CD4-positive, alpha-beta T cell treated with Interleukin-6 for 4 hours (primary cell): Measurements from ENCODE around the gene ADAM12.
"Not testable (repeated sequence)": the region's sequence is repeated elsewhere in the genome, so short reads cannot be mapped to it uniquely, and the experiment has no call there.

Experiments used
- DNase-seq: peaks from one replicate; pipeline ENCODE4 v3.0.0-alpha.2; 2020; ENCODE audit warnings: mixed read lengths

Gene ADAM12

GRCh38 chr10:126208726-126209302 lies 179.5 kb downstream of the ADAM12 start:
- DNase-seq: no peak

GRCh38 chr10:126207851-126208250 lies 180.4 kb downstream of the ADAM12 start:
- no peak for DNase-seq

GRCh38 chr10:126207313-126207771 lies 180.9 kb downstream of the ADAM12 start:
- DNase-seq: no peak

GRCh38 chr10:126205486-126206205 lies 182.6 kb downstream of the ADAM12 start:
- no peak for DNase-seq

- no peak for DNase-seq
Measured at GRCh38 chr10:126204320-126204719, 184.0 kb downstream of the ADAM12 start.

- no peak for DNase-seq
Measured at GRCh38 chr10:126203746-126204145, 184.5 kb downstream of the ADAM12 start.

- DNase-seq: no peak
Measured at GRCh38 chr10:126201603-126202002, 186.7 kb downstream of the ADAM12 start.

GRCh38 chr10:126199221-126199998 lies 188.9 kb downstream of the ADAM12 start:
- DNase-seq: no peak

GRCh38 chr10:126198681-126199080 lies 189.6 kb downstream of the ADAM12 start:
- DNase-seq: no peak

GRCh38 chr10:126197036-126197543 lies 191.2 kb downstream of the ADAM12 start:
- no peak for DNase-seq

- DNase-seq: no peak
Measured at GRCh38 chr10:126196281-126196680, 192.0 kb downstream of the ADAM12 start.

- no peak for DNase-seq
Measured at GRCh38 chr10:126191192-126191591, 197.1 kb downstream of the ADAM12 start.

GRCh38 chr10:126188679-126189200 lies 199.5 kb downstream of the ADAM12 start:
- no peak for DNase-seq

GRCh38 chr10:126187399-126187798 lies 200.9 kb downstream of the ADAM12 start:
- no peak for DNase-seq

- DNase-seq: no peak
Measured at GRCh38 chr10:126186766-126187165, 201.5 kb downstream of the ADAM12 start.

GRCh38 chr10:126185676-126186447 lies 202.4 kb downstream of the ADAM12 start:
- DNase-seq: no peak

GRCh38 chr10:126181626-126182025 lies 206.7 kb downstream of the ADAM12 start:
- DNase-seq: no peak

GRCh38 chr10:126179637-126180036 lies 208.6 kb downstream of the ADAM12 start:
- DNase-seq: no peak

- DNase-seq: no peak
Measured at GRCh38 chr10:126177417-126178030, 210.8 kb downstream of the ADAM12 start.

GRCh38 chr10:126175641-126176262 lies 212.5 kb downstream of the ADAM12 start:
- DNase-seq: no peak

GRCh38 chr10:126172755-126173154 lies 215.5 kb downstream of the ADAM12 start:
- not testable (repeated sequence) for DNase-seq

GRCh38 chr10:126171555-126171954 lies 216.7 kb downstream of the ADAM12 start:
- no peak for DNase-seq
